Neural crest cell (in vitro differentiated cells): Measurements from ENCODE around the gene PKP2. TPM values are rescaled to one million over a fixed set of nuclear protein-coding genes. Genes with fewer than 3 reads are reported as not detected.

Source experiments
- DNase-seq: peaks from one replicate; pipeline ENCODE4 v3.0.0; 2021; ENCODE audit warnings: low read depth, mixed read lengths, low spot score
- H3K27ac Mint-ChIP-seq: one replicate; pipeline ENCODE4 v1.8.0; 2021; ENCODE audit warnings: mild to moderate bottlenecking, mixed read lengths; ENCODE audit not compliant: unreplicated experiment
- H3K27me3 Mint-ChIP-seq: 2 replicates; pipeline ENCODE4 v1.8.0; 2021; ENCODE audit warnings: low read depth, mild to moderate bottlenecking, mixed read lengths
- H3K36me3 Mint-ChIP-seq: 2 replicates; pipeline ENCODE4 v1.8.0; 2021; ENCODE audit warnings: low read depth, mild to moderate bottlenecking, mixed read lengths
- H3K4me1 Mint-ChIP-seq: 2 replicates; pipeline ENCODE4 v1.8.0; 2021; ENCODE audit warnings: mixed read lengths
- H3K4me3 Mint-ChIP-seq: one replicate; pipeline ENCODE4 v1.8.0; 2021; ENCODE audit warnings: mild to moderate bottlenecking, mixed read lengths
- H3K9me3 Mint-ChIP-seq: 2 replicates; pipeline ENCODE4 v1.8.0; 2021; ENCODE audit warnings: mixed read lengths
- total RNA-seq: library from RNA; stranded (reverse); gene quantifications from 2 replicates; pipeline ENCODE4 v1.2.1, GENCODE V29; 2021
- TF ChIP-seq, protein P1 (sequence below): fragments of 200-600 bp; sonication (generic); conservative IDR thresholded peaks from 2 replicates; pipeline ENCODE4 v1.5.0; 2021; ENCODE audit warnings: antibody characterized with exemption, mild to moderate bottlenecking

Gene PKP2
- total RNA-seq, 1 donor from 2014 or later = 3.6 TPM

DNA sequence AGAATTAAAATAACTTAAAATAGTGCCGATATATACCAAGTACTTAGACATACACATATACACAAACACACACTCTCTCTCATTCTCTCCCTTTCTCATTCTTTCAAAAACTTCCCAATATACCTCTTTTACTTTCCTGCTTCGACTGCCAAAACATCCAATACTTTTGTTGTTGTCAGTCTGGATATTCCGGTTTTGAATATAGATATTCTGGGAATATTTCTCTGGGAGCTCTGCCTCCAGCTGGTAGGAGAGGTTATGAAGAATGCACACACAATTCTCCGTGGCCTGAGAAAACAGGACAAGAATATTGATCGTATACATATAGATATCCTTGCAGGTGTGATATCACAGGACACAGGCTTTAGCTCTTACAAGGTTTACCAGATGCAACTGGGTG, 74.2 kb downstream of the PKP2 start:
- TF ChIP-seq, protein P1, sequence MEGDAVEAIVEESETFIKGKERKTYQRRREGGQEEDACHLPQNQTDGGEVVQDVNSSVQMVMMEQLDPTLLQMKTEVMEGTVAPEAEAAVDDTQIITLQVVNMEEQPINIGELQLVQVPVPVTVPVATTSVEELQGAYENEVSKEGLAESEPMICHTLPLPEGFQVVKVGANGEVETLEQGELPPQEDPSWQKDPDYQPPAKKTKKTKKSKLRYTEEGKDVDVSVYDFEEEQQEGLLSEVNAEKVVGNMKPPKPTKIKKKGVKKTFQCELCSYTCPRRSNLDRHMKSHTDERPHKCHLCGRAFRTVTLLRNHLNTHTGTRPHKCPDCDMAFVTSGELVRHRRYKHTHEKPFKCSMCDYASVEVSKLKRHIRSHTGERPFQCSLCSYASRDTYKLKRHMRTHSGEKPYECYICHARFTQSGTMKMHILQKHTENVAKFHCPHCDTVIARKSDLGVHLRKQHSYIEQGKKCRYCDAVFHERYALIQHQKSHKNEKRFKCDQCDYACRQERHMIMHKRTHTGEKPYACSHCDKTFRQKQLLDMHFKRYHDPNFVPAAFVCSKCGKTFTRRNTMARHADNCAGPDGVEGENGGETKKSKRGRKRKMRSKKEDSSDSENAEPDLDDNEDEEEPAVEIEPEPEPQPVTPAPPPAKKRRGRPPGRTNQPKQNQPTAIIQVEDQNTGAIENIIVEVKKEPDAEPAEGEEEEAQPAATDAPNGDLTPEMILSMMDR = no peak
- Mint-ChIP-seq H3K4me3 (no peak overlapping the region), H3K36me3 (peaks cover 2% of the 10 kb centered on the region), H3K9me3 (no peaks in the 10 kb centered on the region), H3K27me3 (no peaks in the 10 kb centered on the region), H3K27ac (no peak overlapping the region), H3K4me1 (no peaks in the 10 kb centered on the region)
- DNase-seq = no peak

DNA sequence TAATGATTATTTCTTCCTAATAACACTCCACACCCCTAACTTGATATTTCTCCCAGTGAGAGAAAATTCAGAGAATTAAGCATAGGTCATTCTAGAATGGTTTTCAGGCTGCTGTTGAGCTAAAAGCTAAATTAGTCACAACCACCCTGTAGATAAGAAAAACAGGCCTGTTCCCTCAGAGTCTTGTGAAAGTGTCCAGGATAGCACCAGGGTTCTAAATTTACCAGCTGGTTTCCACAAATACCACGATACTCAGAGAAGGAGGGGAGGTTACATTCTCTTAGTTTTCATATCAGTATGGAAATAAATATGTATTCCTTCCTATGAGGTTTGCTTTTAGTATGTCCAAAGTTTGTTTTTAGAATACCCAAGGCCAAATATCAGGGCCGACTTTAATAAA, 74.9 kb downstream of the PKP2 start:
- Mint-ChIP-seq H3K27ac (no peak overlapping the region), H3K9me3 (no peaks in the 10 kb centered on the region), H3K4me3 (no peak overlapping the region), H3K27me3 (no peaks in the 10 kb centered on the region), H3K4me1 (no peaks in the 10 kb centered on the region), H3K36me3 (peaks cover 2% of the 10 kb centered on the region)
- TF ChIP-seq, protein P1 = no peak
- DNase-seq = no peak

DNA sequence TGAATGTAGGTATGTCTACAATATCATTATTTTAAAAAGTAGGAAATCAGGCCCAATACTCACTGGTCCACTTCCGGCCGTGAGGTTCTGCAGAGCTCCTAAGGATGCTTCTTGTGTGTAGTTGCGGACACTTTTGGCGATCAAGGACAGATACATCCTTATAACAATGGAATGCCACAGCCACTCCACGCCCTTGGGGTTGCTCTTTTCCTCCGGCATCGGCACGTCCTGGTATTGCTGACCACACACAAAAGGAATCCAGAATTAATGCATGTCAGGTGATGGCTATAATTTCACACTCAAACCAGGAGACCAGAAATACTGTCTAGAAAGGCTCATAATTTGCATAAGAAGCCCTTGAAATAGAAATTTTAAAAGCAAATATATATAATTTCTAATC, 75.3 kb downstream of the PKP2 start:
- H3K4me1 Mint-ChIP-seq = no peaks in the 10 kb centered on the region
- no peak overlapping the region for H3K27ac Mint-ChIP-seq
- H3K36me3 Mint-ChIP-seq = peaks cover 2% of the 10 kb centered on the region
- TF ChIP-seq, protein P1 = no peak
- no peaks in the 10 kb centered on the region for H3K9me3 Mint-ChIP-seq
- no peak overlapping the region for H3K4me3 Mint-ChIP-seq
- no peak for DNase-seq
- no peaks in the 10 kb centered on the region for H3K27me3 Mint-ChIP-seq

DNA sequence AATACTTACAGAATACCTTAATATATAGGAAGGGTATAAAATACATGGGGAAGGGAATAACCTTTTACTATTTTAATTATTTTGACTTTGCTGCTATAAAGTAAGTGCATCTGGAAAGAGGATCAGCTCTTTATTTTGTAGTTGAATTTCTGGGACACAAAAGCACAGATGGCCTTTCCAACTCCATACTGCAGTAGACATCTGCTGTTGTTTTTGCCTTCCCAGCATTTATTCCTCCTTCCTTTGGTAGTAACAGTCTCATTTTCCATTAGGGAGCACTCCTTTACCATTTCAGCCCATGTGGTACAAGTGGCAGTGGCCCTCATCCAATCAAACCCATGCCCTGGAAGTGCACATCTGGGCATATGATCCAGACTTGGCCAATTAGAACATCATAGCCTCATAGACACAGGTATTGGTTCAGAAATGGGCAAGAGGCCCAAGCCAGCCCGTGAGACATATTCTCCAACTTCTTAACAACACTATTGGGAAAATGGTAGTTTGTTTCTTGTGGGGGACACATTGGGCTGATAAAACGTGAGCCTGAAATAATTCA, 76.1 kb downstream of the PKP2 start:
- no peak for DNase-seq
- Mint-ChIP-seq H3K36me3 (peaks cover 2% of the 10 kb centered on the region), H3K27me3 (no peaks in the 10 kb centered on the region), H3K4me3 (no peak overlapping the region), H3K4me1 (no peaks in the 10 kb centered on the region), H3K9me3 (no peaks in the 10 kb centered on the region), H3K27ac (no peak overlapping the region)
- TF ChIP-seq, protein P1 = no peak

DNA sequence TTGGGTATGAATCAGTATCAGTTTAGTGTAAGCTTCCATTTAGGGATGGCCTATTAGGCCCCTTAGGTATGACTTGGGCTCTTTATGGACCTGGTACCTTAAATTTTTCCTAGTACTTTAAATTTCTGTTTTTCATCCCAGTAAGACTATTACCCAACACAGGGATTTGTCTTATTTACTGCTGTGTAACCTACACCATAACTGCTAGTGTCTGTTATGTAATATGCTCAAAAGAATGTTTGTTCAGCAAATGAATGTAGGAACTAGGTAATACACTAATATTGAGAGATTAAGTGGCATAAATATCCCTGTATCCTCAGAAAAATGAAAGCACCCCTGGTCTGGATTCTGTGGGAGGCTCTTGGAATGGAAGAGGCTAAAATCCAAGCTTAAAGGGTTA, 77.2 kb downstream of the PKP2 start:
- H3K4me1 Mint-ChIP-seq = no peaks in the 10 kb centered on the region
- DNase-seq = no peak
- H3K27ac Mint-ChIP-seq = no peak overlapping the region
- H3K36me3 Mint-ChIP-seq = peaks cover 2% of the 10 kb centered on the region
- TF ChIP-seq, protein P1 = no peak
- no peaks in the 10 kb centered on the region for H3K9me3 Mint-ChIP-seq
- no peaks in the 10 kb centered on the region for H3K27me3 Mint-ChIP-seq
- no peak overlapping the region for H3K4me3 Mint-ChIP-seq
